ENCODE measurements around the gene ETV6. TPM values are rescaled to one million over a fixed set of nuclear protein-coding genes. Genes with fewer than 3 reads are reported as not detected.

ETV6 gene
- total and polyA plus RNA-seq, 3 donors from 2014 or later = 7.8 to 20.9 (median 16.3) TPM

DNA sequence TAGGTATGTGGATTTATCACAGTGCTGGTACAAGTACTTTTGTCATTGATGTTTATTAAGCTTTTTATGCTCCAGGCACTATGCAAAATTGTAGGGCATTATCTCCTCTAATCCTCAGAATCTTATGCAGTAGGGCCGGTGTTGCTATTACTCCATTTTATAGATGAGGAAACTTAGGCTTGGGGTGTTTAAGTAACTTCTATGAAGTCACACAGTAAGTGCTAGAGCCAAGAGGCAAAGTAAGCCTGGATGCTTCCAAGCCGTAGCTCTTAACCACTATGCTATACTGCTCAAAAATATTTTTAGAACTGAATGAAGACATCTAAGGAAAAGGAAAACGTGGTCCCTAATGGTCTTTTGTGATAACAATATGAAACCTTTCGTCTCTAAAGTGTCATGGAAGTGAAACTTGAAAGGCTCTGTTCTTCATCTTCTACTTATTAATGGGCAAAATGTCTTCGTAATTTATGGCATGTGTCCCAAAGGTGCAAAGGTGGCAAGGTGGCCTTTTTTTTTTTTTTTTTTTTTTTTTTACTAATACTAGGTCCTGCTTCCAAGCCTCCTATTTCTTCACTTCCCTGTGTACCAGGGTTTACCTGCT is 85.2 kb downstream of the ETV6 start:
- intact Hi-C loops (cut with DNase I; ENCODE audit: low total_unique reads) = no loop called here
- TF ChIP-seq, protein P1, sequence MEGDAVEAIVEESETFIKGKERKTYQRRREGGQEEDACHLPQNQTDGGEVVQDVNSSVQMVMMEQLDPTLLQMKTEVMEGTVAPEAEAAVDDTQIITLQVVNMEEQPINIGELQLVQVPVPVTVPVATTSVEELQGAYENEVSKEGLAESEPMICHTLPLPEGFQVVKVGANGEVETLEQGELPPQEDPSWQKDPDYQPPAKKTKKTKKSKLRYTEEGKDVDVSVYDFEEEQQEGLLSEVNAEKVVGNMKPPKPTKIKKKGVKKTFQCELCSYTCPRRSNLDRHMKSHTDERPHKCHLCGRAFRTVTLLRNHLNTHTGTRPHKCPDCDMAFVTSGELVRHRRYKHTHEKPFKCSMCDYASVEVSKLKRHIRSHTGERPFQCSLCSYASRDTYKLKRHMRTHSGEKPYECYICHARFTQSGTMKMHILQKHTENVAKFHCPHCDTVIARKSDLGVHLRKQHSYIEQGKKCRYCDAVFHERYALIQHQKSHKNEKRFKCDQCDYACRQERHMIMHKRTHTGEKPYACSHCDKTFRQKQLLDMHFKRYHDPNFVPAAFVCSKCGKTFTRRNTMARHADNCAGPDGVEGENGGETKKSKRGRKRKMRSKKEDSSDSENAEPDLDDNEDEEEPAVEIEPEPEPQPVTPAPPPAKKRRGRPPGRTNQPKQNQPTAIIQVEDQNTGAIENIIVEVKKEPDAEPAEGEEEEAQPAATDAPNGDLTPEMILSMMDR (IDR thresholded peaks at IDR 0.05) = no peak
- TF ChIP-seq POLR2A (IDR thresholded peaks at IDR 0.05) = no peak
- Histone ChIP-seq H3K4me1 (no peaks in the 10 kb centered on the region), H3K9me3 (no peaks in the 10 kb centered on the region), H3K27ac (no peak overlapping the region), H3K27me3 (no peaks in the 10 kb centered on the region), H3K36me3 (ENCODE audit: low read depth, missing control alignments) (no peaks in the 10 kb centered on the region), H3K4me3 (no peak overlapping the region)
- DNase-seq = no peak
- 89 to 94% methylated on average over 5 of the region's 5 CpGs for WGBS, 2 donors

DNA sequence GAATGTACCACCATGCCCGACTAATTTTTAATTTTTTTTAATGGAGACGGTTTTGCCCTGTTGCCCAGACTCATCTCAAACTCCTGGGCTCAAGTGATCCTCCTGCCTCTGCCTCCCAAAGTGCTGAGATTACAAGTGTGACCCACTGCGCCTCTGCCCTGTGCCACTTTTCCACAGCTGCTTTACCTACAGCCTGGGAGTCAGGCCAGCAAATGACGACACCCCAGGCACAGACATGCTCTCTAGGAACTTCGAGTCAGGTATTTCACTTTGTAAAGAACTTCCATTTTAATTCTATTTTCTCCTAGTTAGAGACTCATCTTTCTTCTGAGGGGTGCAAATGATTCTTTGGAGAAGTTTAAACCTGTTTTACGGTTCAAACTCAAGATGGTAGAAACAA is 89.0 kb downstream of the ETV6 start:
- TF ChIP-seq, protein P1 (IDR thresholded peaks at IDR 0.05) = no peak
- TF ChIP-seq POLR2A (IDR thresholded peaks at IDR 0.05) = no peak
- H3K27ac ChIP-seq = no peak overlapping the region
- H3K9me3 ChIP-seq = no peaks in the 10 kb centered on the region
- intact Hi-C loops (cut with DNase I; ENCODE audit: low total_unique reads) = no loop called here
- no peak for DNase-seq
- H3K4me1 ChIP-seq = no peaks in the 10 kb centered on the region
- H3K36me3 ChIP-seq (ENCODE audit: low read depth, missing control alignments) = no peaks in the 10 kb centered on the region
- H3K27me3 ChIP-seq = no peaks in the 10 kb centered on the region
- no peak overlapping the region for H3K4me3 ChIP-seq
- 94 to 99% methylated on average over 6 of the region's 6 CpGs for WGBS, 2 donors

DNA sequence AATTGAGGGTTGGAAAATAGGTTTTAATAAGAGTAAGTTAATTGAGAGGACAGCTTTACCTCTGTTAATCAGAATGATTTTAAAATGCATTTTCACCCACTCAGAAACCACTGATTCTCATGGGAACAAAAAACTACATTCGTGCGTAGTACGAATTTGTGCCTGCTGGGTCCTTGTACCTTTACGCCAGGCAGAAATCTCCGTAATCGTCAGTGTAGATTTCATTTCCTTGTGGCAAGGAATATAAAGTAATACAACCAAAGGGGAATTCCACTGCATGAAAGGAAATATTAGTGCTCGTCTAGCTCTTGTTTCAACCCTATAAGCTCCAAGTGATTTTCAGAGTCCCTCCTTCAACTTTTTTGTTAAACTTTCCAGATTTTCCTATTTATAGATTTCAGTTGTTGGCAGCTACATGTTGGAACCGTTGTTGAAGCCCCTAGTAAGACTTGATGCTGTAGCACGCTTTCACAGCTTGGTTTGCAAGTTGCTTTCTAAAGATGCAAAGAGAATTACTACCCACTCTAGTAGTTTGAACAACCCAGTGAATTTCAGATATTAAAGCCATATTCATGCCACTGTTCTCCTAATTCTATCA is 90.6 kb downstream of the ETV6 start:
- Histone ChIP-seq H3K4me3 (no peak overlapping the region), H3K27ac (no peak overlapping the region), H3K4me1 (no peaks in the 10 kb centered on the region), H3K27me3 (no peaks in the 10 kb centered on the region), H3K36me3 (ENCODE audit: low read depth, missing control alignments) (no peaks in the 10 kb centered on the region), H3K9me3 (no peaks in the 10 kb centered on the region)
- intact Hi-C loops (cut with DNase I; ENCODE audit: low total_unique reads) = no loop called here
- WGBS, 2 donors = 84 to 87% methylated on average over 9 of the region's 9 CpGs
- DNase-seq = no peak
- TF ChIP-seq, protein P1 (IDR thresholded peaks at IDR 0.05) = no peak
- TF ChIP-seq POLR2A (IDR thresholded peaks at IDR 0.05) = no peak

DNA sequence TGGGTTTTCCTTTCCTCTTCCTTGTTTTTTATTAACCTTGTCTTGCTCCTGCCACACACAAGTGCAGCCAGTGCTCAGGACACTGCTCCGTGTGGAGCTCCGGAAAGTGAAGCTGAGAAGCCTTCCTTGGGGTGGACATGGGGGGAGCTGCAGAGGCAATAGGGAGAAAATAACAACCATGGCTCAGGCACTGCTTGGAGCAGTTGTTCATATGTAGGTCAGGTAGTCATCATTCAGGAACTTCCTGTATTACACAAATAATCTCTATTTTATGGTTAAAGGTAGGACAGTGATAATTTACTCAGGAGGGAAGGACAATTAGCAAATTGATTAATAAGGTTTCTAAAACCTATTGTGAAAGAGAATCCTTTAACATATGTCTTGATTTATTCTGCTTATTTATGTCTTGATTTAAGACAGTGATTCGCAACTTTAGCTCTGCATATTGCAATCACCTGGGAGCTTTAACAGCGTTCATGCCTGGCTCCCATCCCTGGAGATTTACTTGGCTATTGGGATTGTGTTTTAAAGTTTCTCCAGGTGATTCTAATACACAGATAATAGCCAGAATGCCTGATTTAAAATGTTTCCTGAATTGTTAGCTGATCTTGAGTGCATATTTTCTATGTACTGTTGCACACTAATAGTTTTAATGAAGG is 92.1 kb downstream of the ETV6 start:
- DNase-seq = no peak
- Histone ChIP-seq H3K27me3 (no peaks in the 10 kb centered on the region), H3K27ac (no peak overlapping the region)

More for the DNA sequence above, 92.1 kb downstream of the ETV6 start:
- 93 to 94% methylated on average over 4 of the region's 4 CpGs for WGBS, 2 donors
- Histone ChIP-seq H3K4me1 (no peaks in the 10 kb centered on the region), H3K9me3 (no peaks in the 10 kb centered on the region), H3K36me3 (ENCODE audit: low read depth, missing control alignments) (no peaks in the 10 kb centered on the region), H3K4me3 (no peak overlapping the region)
- no peak for TF ChIP-seq POLR2A (IDR thresholded peaks at IDR 0.05)
- TF ChIP-seq, protein P1 (IDR thresholded peaks at IDR 0.05) = no peak
- intact Hi-C loops (cut with DNase I; ENCODE audit: low total_unique reads) = no loop called here

Measured in testis (tissue), 3 donors.